ENCODE data around the gene CFI. TPM values are rescaled to one million over a fixed set of nuclear protein-coding genes. Genes with fewer than 3 reads are reported as not detected.

The CFI gene
- total RNA-seq, 3 donors from 2014 or later = 3.3 to 11.8 (median 6.6) TPM

DNA sequence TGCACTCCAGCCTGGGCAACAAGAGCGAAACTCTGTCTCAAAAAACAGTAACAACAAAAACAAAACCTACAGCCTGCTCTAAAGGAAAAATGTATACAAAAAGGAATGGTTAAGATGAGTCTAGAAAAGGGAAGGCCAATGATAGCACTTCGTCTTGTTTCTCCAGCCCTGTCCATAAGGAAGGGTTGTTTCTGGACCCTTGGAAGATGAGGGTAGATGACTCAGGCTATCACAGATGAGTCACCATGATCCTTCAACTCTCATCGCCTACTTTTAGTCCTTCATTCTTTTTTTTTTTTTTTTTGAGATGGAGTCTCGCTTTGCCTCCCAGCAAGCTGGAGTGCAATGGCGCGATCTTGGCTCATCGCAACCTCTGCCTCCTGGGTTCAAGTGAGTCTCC, 80.8 kb downstream of the CFI start:
- Histone ChIP-seq H3K4me1 (ENCODE audit: low read depth) (no peaks in the 10 kb centered on the region), H3K4me3 (no peak overlapping the region), H3K36me3 (ENCODE audit: low read depth) (no peaks in the 10 kb centered on the region), H3K9me3 (no peaks in the 10 kb centered on the region)
- no peak for TF ChIP-seq CTCF (IDR thresholded peaks at IDR 0.05)
- DNase-seq (no peak), ATAC-seq (peak; percentile 31)
- intact Hi-C loops (cut with DNase I, micrococcal nuclease) = no loop called here

DNA sequence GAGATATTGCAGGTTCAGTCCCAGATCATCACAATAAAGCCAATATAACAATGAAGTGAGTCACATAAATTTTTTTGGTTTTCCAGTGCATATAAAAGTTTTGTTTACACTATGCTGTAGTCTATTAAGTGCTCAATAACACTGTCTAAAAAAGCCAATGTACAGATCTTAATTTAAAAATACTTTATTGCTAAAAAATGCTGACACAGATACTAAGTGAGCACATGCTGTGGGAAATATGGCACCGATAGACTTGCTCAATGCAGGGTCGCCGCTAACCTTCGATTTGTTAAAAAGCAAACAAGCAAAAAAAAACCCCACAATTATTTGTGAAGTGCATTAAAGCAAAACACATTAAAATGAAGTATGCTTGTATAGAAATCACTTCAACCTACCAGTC, 82.2 kb downstream of the CFI start:
- H3K4me1 ChIP-seq (ENCODE audit: low read depth) = no peaks in the 10 kb centered on the region
- H3K36me3 ChIP-seq (ENCODE audit: low read depth) = no peaks in the 10 kb centered on the region
- no peaks in the 10 kb centered on the region for H3K9me3 ChIP-seq
- DNase-seq = no peak
- ATAC-seq = no peak
- intact Hi-C loops (cut with DNase I, micrococcal nuclease) = no loop called here
- no peak for TF ChIP-seq CTCF (IDR thresholded peaks at IDR 0.05)
- H3K4me3 ChIP-seq = no peak overlapping the region

GRCh38 chr4:109718759-109719158, 83.0 kb downstream of the CFI start:
- H3K9me3 ChIP-seq = no peaks in the 10 kb centered on the region
- no peak for TF ChIP-seq CTCF (IDR thresholded peaks at IDR 0.05)
- ATAC-seq = no peak
- intact Hi-C loops (cut with DNase I, micrococcal nuclease) = no loop called here
- H3K4me1 ChIP-seq (ENCODE audit: low read depth) = no peaks in the 10 kb centered on the region
- DNase-seq = no peak
- no peaks in the 10 kb centered on the region for H3K36me3 ChIP-seq (ENCODE audit: low read depth)
- no peak overlapping the region for H3K4me3 ChIP-seq

DNA sequence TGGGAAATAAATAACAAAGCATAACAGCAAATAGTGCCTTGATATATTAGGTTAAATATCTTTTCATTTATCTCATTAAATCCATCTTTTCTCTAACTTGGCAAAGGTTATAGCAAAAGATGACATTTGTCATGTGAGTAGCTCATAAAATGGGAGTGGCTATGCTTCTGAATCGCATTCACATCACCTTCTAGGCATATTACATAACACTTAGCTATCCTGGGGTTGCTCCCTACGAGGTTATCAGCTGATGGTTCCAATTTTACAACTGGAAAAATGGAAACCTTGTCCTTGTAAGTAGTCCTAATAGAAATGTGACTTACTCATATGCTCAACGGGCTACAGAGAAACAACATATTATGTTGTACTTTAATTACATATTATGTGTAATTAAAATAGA, 88.3 kb downstream of the CFI start:
- ATAC-seq (no peak), DNase-seq (no peak)
- Histone ChIP-seq H3K4me3 (no peak overlapping the region), H3K9me3 (no peaks in the 10 kb centered on the region), H3K4me1 (ENCODE audit: low read depth) (no peaks in the 10 kb centered on the region), H3K36me3 (ENCODE audit: low read depth) (no peaks in the 10 kb centered on the region)
- intact Hi-C loops (cut with DNase I, micrococcal nuclease) = no loop called here
- TF ChIP-seq CTCF (IDR thresholded peaks at IDR 0.05) = no peak

DNA sequence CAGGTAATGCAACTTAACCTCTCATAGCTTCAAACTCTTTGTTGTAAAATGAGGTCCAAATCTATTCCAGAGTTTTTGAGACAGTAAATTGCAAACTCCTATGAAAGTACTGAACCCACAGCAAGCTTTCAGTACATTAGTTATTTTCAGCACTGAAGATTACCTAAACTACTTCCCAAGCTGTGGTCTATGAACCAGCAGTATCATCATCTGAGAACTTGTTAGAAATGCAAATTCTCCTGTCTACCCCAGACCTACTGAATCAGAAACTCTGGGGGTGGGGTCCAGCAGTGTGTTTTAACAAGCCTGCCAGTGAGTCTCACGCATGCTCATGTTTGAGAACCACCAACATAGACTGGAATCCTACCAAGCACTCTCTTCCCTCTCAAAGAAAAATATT, 92.8 kb downstream of the CFI start:
- no peaks in the 10 kb centered on the region for H3K36me3 ChIP-seq (ENCODE audit: low read depth)
- H3K4me1 ChIP-seq (ENCODE audit: low read depth) = peaks cover 12% of the 10 kb centered on the region
- ATAC-seq (no peak), DNase-seq (no peak)
- TF ChIP-seq CTCF (IDR thresholded peaks at IDR 0.05) = no peak
- intact Hi-C loops (cut with DNase I, micrococcal nuclease) = no loop called here
- H3K9me3 ChIP-seq = no peaks in the 10 kb centered on the region
- H3K4me3 ChIP-seq = no peak overlapping the region

- intact Hi-C loops (cut with DNase I, micrococcal nuclease) = no loop called here
- TF ChIP-seq CTCF (IDR thresholded peaks at IDR 0.05) = no peak
- no peak for DNase-seq
- Histone ChIP-seq H3K36me3 (ENCODE audit: low read depth) (no peaks in the 10 kb centered on the region), H3K4me3 (no peak overlapping the region), H3K9me3 (no peaks in the 10 kb centered on the region), H3K4me1 (ENCODE audit: low read depth) (peaks cover 12% of the 10 kb centered on the region)
- no peak for ATAC-seq
Measured at GRCh38 chr4:109708435-109708834, 93.4 kb downstream of the CFI start.
